ENCODE measurements around the gene GPR152.

The GPR152 gene

GRCh38 chr11:67498544-67498972, 46.0 kb upstream of the GPR152 start:
- DNase-seq (ENCODE audit: low spot score) = no peak
- in situ Hi-C loops (cut with MboI; ENCODE audit: low sequenced_read_pairs, unreplicated experiment) = no loop called here
- no peak for TF ChIP-seq CTCF (IDR thresholded peaks at IDR 0.05; ENCODE audit: borderline replicate concordance, control extremely low read depth, extremely low read depth, insufficient read depth, missing control alignments)

- DNase-seq (ENCODE audit: low spot score) = no peak
- TF ChIP-seq CTCF (IDR thresholded peaks at IDR 0.05; ENCODE audit: borderline replicate concordance, control extremely low read depth, extremely low read depth, insufficient read depth, missing control alignments) = no peak
These were observed 45.2 kb upstream of the GPR152 start for GRCh38 chr11:67497656-67498291.

GRCh38 chr11:67496113-67496512, 43.6 kb upstream of the GPR152 start:
- in situ Hi-C loops (cut with MboI; ENCODE audit: low sequenced_read_pairs, unreplicated experiment) = no loop called here
- DNase-seq (ENCODE audit: low spot score) = no peak
- TF ChIP-seq CTCF (IDR thresholded peaks at IDR 0.05; ENCODE audit: borderline replicate concordance, control extremely low read depth, extremely low read depth, insufficient read depth, missing control alignments) = no peak

More at GRCh38 chr11:67497656-67498291, 45.2 kb upstream of the GPR152 start:
- in situ Hi-C loops (cut with MboI; ENCODE audit: low sequenced_read_pairs, unreplicated experiment) = no loop called here

GRCh38 chr11:67495234-67496005, 42.9 kb upstream of the GPR152 start:
- no peak for DNase-seq (ENCODE audit: low spot score)
- in situ Hi-C loops (cut with MboI; ENCODE audit: low sequenced_read_pairs, unreplicated experiment) = no loop called here
- no peak for TF ChIP-seq CTCF (IDR thresholded peaks at IDR 0.05; ENCODE audit: borderline replicate concordance, control extremely low read depth, extremely low read depth, insufficient read depth, missing control alignments)

- TF ChIP-seq CTCF (IDR thresholded peaks at IDR 0.05; ENCODE audit: borderline replicate concordance, control extremely low read depth, extremely low read depth, insufficient read depth, missing control alignments) = no peak
- DNase-seq (ENCODE audit: low spot score) = no peak
- in situ Hi-C loops (cut with MboI; ENCODE audit: low sequenced_read_pairs, unreplicated experiment) = no loop called here
These were observed 42.1 kb upstream of the GPR152 start for GRCh38 chr11:67494371-67495233.
